ENCODE data around the gene LUM.
"Not testable (repeated sequence)": the region's sequence is repeated elsewhere in the genome, so short reads cannot be mapped to it uniquely, and the experiment has no call there.

LUM gene

DNA sequence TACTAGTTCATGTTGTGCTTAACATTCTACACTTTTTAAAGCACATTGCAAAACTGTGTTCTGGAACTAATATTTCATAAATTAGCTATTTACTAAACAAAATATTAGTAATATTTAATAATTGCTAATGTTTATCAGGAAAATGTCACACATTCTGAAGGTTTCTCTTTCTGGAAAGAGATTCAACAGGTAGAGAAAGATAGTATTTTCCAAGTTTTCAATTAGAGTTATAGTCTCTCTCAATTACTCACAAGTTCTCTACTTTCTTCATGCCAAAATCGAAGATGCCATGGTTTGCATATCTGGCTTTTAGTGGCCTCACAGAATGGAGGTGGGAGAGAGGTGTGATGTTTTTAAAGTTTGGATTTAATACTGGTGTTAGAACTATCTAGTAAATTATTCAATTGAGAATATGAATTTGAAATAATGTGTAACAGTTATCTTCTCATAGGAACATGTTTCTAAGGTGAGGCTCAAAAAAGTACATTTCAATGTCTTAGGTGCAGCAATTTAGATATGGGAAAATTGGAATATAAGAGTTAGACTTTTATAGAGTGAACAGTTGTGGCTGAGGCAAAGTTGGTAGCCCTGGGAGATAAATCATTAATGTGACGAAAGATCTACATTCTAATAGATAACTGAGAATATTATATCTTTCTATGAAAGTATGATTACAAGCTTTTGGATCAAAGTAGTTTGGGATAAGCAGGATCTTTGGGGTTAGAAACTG is 1.5 kb downstream of the LUM start:
- DNase-seq, result no peak

- DNase-seq, result no peak
Observed at GRCh38 chr12:91109148-91109564, 2.1 kb downstream of the LUM start.

GRCh38 chr12:91108196-91108755 is 3.0 kb downstream of the LUM start:
- no peak for DNase-seq

- no peak for DNase-seq
Observed at GRCh38 chr12:91106283-91106682, 5.0 kb downstream of the LUM start.

- no peak for DNase-seq
Observed at GRCh38 chr12:91105807-91106206, 5.5 kb downstream of the LUM start.

DNA sequence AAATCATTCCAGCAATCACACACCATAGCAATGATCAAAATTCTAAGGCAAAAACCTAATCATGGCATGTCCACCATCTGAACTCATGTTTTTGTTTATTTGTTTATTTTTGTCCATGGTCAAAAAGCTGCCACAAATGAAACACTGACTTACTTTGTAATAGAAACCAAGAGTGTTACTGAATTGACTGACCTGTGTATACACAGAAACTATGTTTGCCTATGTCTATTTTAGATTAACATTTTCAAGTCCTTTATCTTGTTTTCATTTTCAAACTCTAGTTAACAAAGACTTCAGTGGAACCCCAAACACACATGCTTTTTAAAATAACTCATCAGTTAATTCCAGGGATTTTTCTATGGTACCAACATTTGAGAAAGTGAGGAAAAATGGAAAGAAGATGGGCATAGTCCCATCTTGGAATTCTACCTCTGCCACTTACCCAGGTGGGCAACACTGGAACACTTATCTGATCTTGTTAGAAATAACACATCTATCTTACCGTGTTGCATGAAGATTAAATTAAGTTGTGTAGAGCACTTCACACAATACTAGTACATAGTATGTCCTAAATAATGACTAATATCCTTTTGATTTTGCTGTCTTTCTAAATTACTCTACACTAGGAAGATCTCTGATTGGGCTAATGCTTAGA is 6.4 kb downstream of the LUM start:
- no peak for DNase-seq

GRCh38 chr12:91103624-91104023 is 7.7 kb downstream of the LUM start:
- no peak for DNase-seq

GRCh38 chr12:91103101-91103500 is 8.2 kb downstream of the LUM start:
- DNase-seq, result no peak

DNA sequence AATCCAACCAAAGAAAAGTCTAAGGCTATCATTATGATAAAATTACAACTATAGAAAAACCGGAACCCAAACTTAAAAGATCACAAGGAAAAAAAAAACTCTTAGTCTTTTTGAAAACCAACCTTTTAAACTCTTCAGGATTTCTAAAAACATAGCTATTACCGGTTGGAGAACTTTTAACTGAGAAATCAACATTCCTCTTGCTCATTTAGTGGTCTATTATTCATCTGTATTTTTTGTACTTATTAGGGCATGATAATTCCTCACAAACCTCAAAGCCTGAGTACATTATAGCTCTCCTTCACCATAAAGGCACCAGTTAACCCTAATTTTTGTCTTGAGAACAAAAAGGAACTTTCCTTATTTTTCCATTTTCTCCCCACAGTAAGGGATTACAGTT is 10.4 kb downstream of the LUM start:
- no peak for DNase-seq

GRCh38 chr12:91099836-91100235 is 11.5 kb downstream of the LUM start:
- no peak for DNase-seq

DNA sequence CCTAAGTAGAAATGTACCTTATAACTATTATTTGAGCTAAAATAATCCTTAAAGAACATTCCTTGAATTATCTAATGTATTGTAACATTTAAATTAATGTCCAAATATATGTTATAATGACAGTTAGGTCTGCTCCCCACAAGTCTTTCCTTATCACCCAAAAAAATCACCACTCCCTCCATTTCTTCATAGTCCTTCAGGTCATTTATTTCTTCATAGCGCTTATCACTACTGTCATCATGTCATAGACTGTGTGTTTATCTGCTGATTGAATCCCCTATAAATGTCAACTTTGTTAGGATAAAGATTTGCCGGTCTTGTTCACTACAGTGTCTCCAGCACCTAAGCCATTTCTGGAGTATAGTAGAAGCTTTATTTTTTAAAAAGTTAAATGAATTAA is 12.0 kb downstream of the LUM start:
- no peak for DNase-seq

- DNase-seq, result no peak
Observed at GRCh38 chr12:91098941-91099340, 12.4 kb downstream of the LUM start.

DNA sequence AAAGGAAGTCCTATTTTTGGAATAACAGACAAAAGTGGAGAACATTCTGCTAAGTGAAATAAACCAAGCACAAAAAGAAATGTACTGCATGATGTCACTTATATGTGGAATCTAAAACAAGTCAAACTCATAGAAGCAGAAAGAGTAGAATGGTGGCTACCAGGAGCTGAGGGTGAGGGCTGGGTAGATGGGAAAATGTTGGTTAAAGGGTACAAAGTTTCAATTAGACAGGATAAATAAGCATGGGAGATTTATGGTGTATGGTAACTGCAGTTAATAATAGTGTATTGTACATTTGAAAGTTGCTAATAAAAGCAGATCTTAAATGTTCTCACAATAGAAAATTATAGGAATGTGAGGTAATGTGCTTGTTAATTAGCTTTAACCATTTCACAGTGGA is 12.8 kb downstream of the LUM start:
- no peak for DNase-seq

DNA sequence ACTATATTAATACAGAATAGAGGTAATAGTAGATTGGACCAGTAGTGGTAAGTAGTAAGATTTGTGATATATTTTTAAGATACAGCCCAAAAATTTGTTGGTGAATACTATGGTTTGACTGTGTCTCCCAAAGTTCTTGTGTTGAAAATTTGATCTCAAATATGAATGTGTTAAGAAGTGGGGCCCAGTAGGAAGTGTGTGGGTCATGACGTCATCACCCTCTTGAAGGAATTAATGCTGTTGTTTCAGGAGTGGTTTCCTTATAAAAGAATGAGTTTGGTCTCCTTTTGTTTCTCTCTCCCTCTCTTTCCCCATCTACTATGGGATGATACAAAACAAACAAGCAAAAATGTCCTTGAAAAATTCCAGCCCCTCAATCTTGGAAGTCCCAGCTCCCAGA is 16.3 kb downstream of the LUM start:
- no peak for DNase-seq

- no peak for DNase-seq
Observed at GRCh38 chr12:91094032-91094662, 17.1 kb downstream of the LUM start.

GRCh38 chr12:91093341-91093740 is 18.0 kb downstream of the LUM start:
- no peak for DNase-seq

DNA sequence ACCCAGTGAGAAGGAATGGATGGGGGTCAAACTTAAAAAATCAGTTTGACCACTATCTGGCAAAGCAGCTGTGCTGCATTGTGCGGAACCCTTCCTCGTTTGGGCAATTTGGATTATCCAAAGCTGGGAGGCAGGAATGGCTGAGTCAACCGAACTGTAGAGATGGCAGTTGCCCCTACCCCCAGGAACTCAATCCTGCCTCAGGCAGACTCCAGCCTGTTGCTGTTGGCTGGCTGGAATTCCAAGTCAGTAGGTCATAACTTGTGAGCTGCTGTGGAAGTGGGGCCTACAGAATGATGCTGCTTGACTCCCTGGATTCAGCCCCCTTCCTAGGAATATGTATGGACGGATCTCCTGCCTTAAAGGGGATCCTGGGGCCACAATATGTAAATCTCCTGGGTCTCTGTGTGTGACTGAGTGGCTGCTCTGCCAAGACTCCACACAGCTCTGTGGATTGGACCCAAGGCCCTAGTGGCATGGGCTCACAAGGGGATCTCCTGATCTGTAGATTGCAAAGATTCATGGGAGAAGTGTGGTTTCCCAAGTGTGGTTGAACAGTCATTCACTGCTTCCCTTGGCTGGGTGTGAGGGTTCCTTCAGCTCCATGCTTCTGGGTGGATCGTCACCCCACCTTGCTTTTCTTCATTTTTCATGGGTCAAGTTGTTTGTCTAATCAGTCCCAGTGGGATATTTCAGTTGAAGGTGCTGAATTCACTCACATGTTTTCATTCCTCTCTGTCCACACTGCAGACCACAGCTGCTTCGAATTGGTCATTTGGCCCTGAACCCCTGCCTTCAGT is 19.2 kb downstream of the LUM start:
- DNase-seq, result no peak

GRCh38 chr12:91089953-91090352 is 21.3 kb downstream of the LUM start:
- not testable (repeated sequence) for DNase-seq

GRCh38 chr12:91080041-91080440 is 31.3 kb downstream of the LUM start:
- DNase-seq, result no peak

DNA sequence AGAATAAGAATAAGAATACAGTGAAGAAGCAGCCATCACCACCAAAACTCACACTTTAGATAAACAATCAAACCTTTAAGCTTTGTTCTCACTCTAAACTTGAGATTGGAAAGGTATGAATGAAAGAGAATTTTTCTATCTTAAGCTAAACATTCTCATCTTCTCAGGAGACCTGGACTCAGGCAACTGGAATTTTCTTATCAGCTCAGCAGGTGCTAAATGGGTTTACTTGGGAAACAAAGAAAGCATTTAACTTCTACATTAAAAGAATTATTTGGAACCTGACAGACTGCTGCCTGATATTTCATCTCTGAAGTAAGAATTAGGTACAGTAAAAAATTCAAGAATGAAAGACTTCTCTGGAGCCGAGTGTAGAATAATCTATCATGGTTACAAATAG is 32.8 kb downstream of the LUM start:
- DNase-seq, result no peak

DNA sequence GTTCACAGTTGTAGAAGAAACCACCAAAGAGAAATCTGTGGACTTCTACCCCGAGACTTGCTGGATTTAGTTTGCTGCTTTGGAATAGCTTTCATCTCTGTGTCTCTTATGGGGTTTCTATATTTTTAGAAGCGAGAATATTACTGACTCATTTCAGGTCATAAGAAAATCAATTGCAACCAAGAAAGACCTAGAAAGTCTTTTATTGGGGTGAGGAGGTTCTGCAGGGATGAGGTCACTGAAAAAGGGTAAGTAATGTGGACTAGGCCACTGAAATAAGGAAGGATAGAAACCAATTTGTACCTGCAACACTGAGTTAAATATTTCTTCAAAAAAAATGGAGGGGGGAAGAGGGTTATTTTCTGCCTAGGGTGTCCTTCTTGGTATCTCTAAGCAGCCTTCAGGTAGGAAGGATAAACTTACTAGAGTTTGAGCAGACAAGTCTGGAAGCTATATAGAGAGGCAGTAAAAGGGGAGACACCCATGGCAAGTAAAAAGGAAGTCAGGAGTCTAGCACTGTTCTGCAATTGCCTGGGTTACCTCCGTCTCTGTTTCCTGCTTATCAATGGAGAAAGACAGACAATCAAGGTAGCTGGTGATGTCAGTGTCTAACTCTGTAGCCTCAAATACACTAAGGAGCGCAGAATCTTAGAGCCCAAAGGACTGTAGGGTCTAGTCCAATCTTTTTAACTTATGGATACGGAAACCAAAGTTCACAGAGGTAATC is 33.9 kb downstream of the LUM start:
- no peak for DNase-seq

DNA sequence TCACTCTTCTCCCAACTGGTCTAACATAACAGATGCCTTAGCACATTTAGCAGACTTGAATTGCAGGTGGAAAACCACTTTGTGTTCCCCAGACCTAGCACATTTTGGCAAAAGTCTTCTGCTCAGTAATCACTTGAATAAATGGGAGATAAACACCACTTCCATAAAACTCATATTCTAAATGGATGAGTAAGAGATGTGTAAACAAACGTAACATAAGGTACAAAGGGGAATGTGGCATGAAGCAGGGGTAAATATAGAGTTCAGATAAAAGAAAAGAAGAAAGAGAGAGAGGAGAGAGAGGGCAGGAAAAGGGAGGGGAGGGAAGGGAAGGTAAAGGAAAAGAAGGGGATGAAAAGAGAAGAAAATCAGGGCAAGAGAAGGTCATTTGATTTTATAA is 36.4 kb downstream of the LUM start:
- no peak for DNase-seq

Measured in DMS79 (cell line).